ENCODE results near the gene GPR137B. TPM values are rescaled to one million over a fixed set of nuclear protein-coding genes. Genes with fewer than 3 reads are reported as not detected.

GPR137B gene
- total and polyA plus RNA-seq, 2 experiments from 2014 or later, result 4.5 to 11.1 TPM

- no peak for TF ChIP-seq REST (IDR thresholded peaks at IDR 0.05; ENCODE audit: unreplicated experiment)
- no peak for TF ChIP-seq ETS1 (IDR thresholded peaks at IDR 0.05)
Measured at GRCh38 chr1:236092899-236093298, 49.4 kb upstream of the GPR137B start (continued).

GRCh38 chr1:236095705-236096520 lies 46.4 kb upstream of the GPR137B start:
- no peak overlapping the region for H3K4me3 Mint-ChIP-seq
- H3F3A ChIP-seq (replicated peaks; ENCODE audit: low read depth), result no peaks in the 10 kb centered on the region
- H3K36me3 Mint-ChIP-seq (ENCODE audit: low read depth), result peaks cover 16% of the 10 kb centered on the region

More at GRCh38 chr1:236095705-236096520, 46.4 kb upstream of the GPR137B start:
- Histone ChIP-seq H3K9me2 (ENCODE audit: insufficient read depth) (no peaks in the 10 kb centered on the region), H3K27me3 (ENCODE audit: insufficient read depth) (no peaks in the 10 kb centered on the region), H3K4me2 (no peak overlapping the region), H2AFZ (no peak overlapping the region), H3K4me3 (no peak overlapping the region), H4K20me1 (replicated peaks; ENCODE audit: insufficient read depth) (no peaks in the 10 kb centered on the region), H3K4me1 (ENCODE audit: insufficient read depth) (no peaks in the 10 kb centered on the region), H3K36me3 (ENCODE audit: insufficient read depth) (no peaks in the 10 kb centered on the region), H3K27ac (ENCODE audit: low read depth) (no peak overlapping the region), H3K79me2 (replicated peaks; ENCODE audit: insufficient read depth) (no peaks in the 10 kb centered on the region)
- Mint-ChIP-seq H3K27ac (no peak overlapping the region), H3K9me3 (peaks cover 21% of the 10 kb centered on the region), H3K4me1 (no peaks in the 10 kb centered on the region), H3K27me3 (ENCODE audit: insufficient read depth, low read depth, poor library complexity) (peaks cover 8% of the 10 kb centered on the region)
- DNase-seq (ENCODE audit: low spot score) (no peak), ATAC-seq (no peak)
- no peak for TF ChIP-seq NANOG (IDR thresholded peaks at IDR 0.05; ENCODE audit: borderline replicate concordance)
- no peak for TF ChIP-seq ZNF462 (CRISPR knock-in tag; IDR thresholded peaks at IDR 0.05)
- TF ChIP-seq CTCF (conservative IDR thresholded peaks at IDR 0.05; ENCODE audit: low read depth in 2 of 2), result no peak
- TF ChIP-seq CREB1 (CRISPR knock-in tag; IDR thresholded peaks at IDR 0.05; ENCODE audit: low read depth), result no peak
- no peak for TF ChIP-seq EZH2phosphoT487 (IDR thresholded peaks at IDR 0.05; ENCODE audit: unreplicated experiment)
- no peak for TF ChIP-seq EZH2 (IDR thresholded peaks at IDR 0.05; ENCODE audit: low read depth, unreplicated experiment)
